HG03039 (cell line): ENCODE data around the gene OR4N2.
"Not testable (repeated sequence)": the region's sequence is repeated elsewhere in the genome, so short reads cannot be mapped to it uniquely, and the experiment has no call there.

Source experiments
- ATAC-seq: cut with Tn5 transposase; IDR thresholded peaks from one replicate; pipeline ENCODE4 v1.9.1; 2021; ENCODE audit warnings: mild to moderate bottlenecking, moderate library complexity; ENCODE audit not compliant: unreplicated experiment

Gene OR4N2

GRCh38 chr14:19834203-19834848 lies 30.8 kb downstream of the OR4N2 start:
- not testable (repeated sequence) for ATAC-seq

GRCh38 chr14:19838433-19838832 lies 34.9 kb downstream of the OR4N2 start:
- ATAC-seq = no peak

GRCh38 chr14:19851365-19851764 lies 47.8 kb downstream of the OR4N2 start:
- ATAC-seq = no peak

GRCh38 chr14:19866061-19866669 lies 62.6 kb downstream of the OR4N2 start:
- not testable (repeated sequence) for ATAC-seq

- ATAC-seq = no peak
These were observed 69.6 kb downstream of the OR4N2 start for GRCh38 chr14:19873178-19873577.

- ATAC-seq = no peak
These were observed 71.3 kb downstream of the OR4N2 start, which contains the start of gene OR4K2 for GRCh38 chr14:19874842-19875241. Gene OR4K2, plus strand, starts transcription at chr14:19875142. Its CDS starts 1,126 bp downstream, at chr14:19876268.

GRCh38 chr14:19878029-19878642 lies 74.6 kb downstream of the OR4N2 start:
- no peak for ATAC-seq
